A549 treated with CpdA at 1 μM for 4 hours (cell line): ENCODE data around the gene KIAA0040. TPM values are rescaled to one million over a fixed set of nuclear protein-coding genes. Genes with fewer than 3 reads are reported as not detected.

Source experiments
- total RNA-seq: library from RNA; stranded (reverse); fragments of 200-300 nt; extraction: Qiagen RNA extraction; gene quantifications from 5 replicates; pipeline ENCODE4 v1.2.3, GENCODE V29; 2022; ENCODE audit warnings: low read depth

The KIAA0040 gene
- 0.31 to 0.58 TPM (median 0.47 TPM) in 5 replicates for total RNA-seq

DNA sequence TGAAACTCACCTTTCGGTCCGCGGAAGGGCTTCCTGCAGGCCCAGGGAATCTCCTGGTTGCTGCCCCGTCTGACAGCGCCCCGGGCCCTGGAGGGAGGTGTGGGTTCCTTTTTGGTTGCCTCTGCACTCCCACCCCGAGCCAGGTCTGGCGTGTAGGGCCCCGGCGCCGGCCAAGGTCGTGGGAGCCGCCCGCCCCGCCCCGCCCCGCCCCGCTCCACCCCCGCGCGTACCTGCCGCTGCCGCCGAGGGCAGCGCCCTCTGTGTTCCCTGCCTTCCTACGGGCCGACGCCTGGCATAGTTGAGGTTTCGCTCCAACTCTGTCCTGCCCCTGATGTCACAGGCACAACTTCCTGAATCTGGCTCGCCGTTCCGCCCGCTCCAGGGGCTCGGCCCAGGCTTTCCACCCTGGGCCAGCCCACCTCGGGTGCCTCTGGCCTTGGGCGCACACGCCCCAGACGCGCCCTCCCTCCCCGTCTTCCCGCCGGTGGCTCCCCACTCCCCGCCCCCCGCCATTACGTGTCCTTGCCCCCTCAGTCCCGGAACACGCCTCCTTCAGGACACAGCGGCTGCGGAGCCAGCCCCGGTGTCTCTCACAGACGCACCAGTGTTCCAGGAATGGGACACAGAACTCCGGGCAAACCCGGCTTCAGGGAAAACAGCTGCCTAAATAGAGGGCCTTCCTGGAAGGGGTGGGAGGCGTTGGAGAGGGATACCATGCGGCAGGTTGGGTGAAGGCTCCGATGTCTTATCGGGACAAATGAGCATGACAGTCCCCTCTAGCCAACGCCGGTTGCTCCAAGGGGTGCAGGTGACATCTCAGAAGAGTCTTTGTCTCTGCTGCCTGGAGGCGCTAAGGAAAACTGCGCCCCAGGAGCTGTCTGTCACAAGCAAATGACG is at the start of gene KIAA0040:
Gene KIAA0040 (minus strand): TSS at position 147 of the 897 bp plus-strand sequence. CDS start 31,763 bp downstream, outside the sequence.

Other genes with a start within 250 kb of the KIAA0040 start
- gene CACYBP, start 192.8 kb downstream of the KIAA0040 start, total RNA-seq = 179 to 208 TPM (median 191 TPM) in 5 replicates
- 17.0 to 27.7 TPM (median 25.7 TPM) in 5 replicates for gene MRPS14, start 169.4 kb downstream of the KIAA0040 start, total RNA-seq
- gene TNN, start 124.9 kb downstream of the KIAA0040 start, total RNA-seq = 0.01 TPM in 1 of 5 replicates, not detected in the others